ENCODE data around the gene IFRD2.

The IFRD2 gene

GRCh38 chr3:50278123-50278879 is 13.9 kb downstream of the IFRD2 start:
- no peak overlapping the region for H3K4me3 ChIP-seq (ENCODE audit: low read depth, low read length)
- DNase-seq (ENCODE audit: low read depth): no peak
- TF ChIP-seq, protein P1, sequence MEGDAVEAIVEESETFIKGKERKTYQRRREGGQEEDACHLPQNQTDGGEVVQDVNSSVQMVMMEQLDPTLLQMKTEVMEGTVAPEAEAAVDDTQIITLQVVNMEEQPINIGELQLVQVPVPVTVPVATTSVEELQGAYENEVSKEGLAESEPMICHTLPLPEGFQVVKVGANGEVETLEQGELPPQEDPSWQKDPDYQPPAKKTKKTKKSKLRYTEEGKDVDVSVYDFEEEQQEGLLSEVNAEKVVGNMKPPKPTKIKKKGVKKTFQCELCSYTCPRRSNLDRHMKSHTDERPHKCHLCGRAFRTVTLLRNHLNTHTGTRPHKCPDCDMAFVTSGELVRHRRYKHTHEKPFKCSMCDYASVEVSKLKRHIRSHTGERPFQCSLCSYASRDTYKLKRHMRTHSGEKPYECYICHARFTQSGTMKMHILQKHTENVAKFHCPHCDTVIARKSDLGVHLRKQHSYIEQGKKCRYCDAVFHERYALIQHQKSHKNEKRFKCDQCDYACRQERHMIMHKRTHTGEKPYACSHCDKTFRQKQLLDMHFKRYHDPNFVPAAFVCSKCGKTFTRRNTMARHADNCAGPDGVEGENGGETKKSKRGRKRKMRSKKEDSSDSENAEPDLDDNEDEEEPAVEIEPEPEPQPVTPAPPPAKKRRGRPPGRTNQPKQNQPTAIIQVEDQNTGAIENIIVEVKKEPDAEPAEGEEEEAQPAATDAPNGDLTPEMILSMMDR (IDR thresholded peaks at IDR 0.05; ENCODE audit: low read depth, low read length, missing control alignments): no peak

GRCh38 chr3:50276762-50277101 is 15.5 kb downstream of the IFRD2 start:
- no peak overlapping the region for H3K4me3 ChIP-seq (ENCODE audit: low read depth, low read length)
- TF ChIP-seq, protein P1 (IDR thresholded peaks at IDR 0.05; ENCODE audit: low read depth, low read length, missing control alignments): no peak
- DNase-seq (ENCODE audit: low read depth): no peak

GRCh38 chr3:50275996-50276761 is 16.1 kb downstream of the IFRD2 start:
- DNase-seq (ENCODE audit: low read depth): no peak
- TF ChIP-seq, protein P1 (IDR thresholded peaks at IDR 0.05; ENCODE audit: low read depth, low read length, missing control alignments): no peak
- H3K4me3 ChIP-seq (ENCODE audit: low read depth, low read length): no peak overlapping the region

- no peak for DNase-seq (ENCODE audit: low read depth)
- TF ChIP-seq, protein P1 (IDR thresholded peaks at IDR 0.05; ENCODE audit: low read depth, low read length, missing control alignments): no peak
- H3K4me3 ChIP-seq (ENCODE audit: low read depth, low read length): no peak overlapping the region
These were observed 16.9 kb downstream of the IFRD2 start for GRCh38 chr3:50275141-50275995.

- peak; percentile 34 for DNase-seq (ENCODE audit: low read depth)
- TF ChIP-seq, protein P1 (IDR thresholded peaks at IDR 0.05; ENCODE audit: low read depth, low read length, missing control alignments): peak; percentile 80
- no peak overlapping the region for H3K4me3 ChIP-seq (ENCODE audit: low read depth, low read length)
These were observed 17.7 kb downstream of the IFRD2 start for GRCh38 chr3:50274371-50275104.

GRCh38 chr3:50273689-50274065 is 18.6 kb downstream of the IFRD2 start:
- DNase-seq (ENCODE audit: low read depth): no peak
- no peak overlapping the region for H3K4me3 ChIP-seq (ENCODE audit: low read depth, low read length)
- TF ChIP-seq, protein P1 (IDR thresholded peaks at IDR 0.05; ENCODE audit: low read depth, low read length, missing control alignments): no peak

Measured in GM12864 (cell line).